Measurements from ENCODE around the gene IL17REL.

GRCh38 chr22:50059881-50060262 lies 47.3 kb upstream of the IL17REL start:
- TF ChIP-seq FOXP4 (CRISPR knock-in tag; IDR thresholded peaks at IDR 0.05) (no peak), FOXJ3 (CRISPR knock-in tag; IDR thresholded peaks at IDR 0.05; ENCODE audit: borderline replicate concordance) (no peak), NR2C2 (CRISPR knock-in tag; IDR thresholded peaks at IDR 0.05) (no peak), ZNF416 (CRISPR knock-in tag; IDR thresholded peaks at IDR 0.05) (no peak), CREB1 (CRISPR knock-in tag; IDR thresholded peaks at IDR 0.05) (no peak)
- TF ChIP-seq, protein P1, sequence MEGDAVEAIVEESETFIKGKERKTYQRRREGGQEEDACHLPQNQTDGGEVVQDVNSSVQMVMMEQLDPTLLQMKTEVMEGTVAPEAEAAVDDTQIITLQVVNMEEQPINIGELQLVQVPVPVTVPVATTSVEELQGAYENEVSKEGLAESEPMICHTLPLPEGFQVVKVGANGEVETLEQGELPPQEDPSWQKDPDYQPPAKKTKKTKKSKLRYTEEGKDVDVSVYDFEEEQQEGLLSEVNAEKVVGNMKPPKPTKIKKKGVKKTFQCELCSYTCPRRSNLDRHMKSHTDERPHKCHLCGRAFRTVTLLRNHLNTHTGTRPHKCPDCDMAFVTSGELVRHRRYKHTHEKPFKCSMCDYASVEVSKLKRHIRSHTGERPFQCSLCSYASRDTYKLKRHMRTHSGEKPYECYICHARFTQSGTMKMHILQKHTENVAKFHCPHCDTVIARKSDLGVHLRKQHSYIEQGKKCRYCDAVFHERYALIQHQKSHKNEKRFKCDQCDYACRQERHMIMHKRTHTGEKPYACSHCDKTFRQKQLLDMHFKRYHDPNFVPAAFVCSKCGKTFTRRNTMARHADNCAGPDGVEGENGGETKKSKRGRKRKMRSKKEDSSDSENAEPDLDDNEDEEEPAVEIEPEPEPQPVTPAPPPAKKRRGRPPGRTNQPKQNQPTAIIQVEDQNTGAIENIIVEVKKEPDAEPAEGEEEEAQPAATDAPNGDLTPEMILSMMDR (IDR thresholded peaks at IDR 0.05): no peak

Data from WTC11 (cell line).